ENCODE results near the gene SLIT3.

DNA sequence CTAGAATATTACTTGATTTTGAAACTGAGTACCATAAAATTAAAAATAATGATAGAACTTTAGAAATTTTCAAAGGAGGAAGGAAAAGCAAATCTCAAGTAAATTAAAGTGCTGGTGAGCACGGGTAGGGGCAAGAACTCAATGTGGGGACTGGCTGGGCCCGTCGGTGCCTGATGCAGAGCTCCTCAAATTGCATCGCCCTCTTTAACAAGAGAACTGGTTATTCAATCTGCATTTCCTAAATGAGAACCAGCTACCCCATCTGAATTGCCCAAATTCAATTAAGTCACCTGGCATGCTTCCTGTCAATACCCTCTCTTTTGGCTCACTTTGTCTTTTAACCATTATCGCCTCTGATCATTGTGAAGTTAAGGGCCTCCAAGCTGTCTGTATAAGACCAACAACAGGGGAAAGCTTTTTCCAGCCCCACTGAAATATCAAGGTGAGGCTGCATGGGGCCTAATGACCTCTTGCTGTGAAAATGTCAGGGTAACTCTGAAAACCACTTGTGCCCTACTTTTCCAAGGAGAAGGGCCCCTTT lies 316.7 kb downstream of the SLIT3 start:
- TF ChIP-seq POLR2A (IDR thresholded peaks at IDR 0.05; ENCODE audit: borderline replicate concordance, extremely low read depth, insufficient read depth, insufficient read length) (no peak), JUND (IDR thresholded peaks at IDR 0.05) (no peak), SIN3A (IDR thresholded peaks at IDR 0.05; ENCODE audit: low read depth) (no peak), POLR2AphosphoS5 (IDR thresholded peaks at IDR 0.05; ENCODE audit: low read depth, low read length) (no peak), RAD21 (IDR thresholded peaks at IDR 0.05; ENCODE audit: low read depth) (no peak), YY1 (IDR thresholded peaks at IDR 0.05; ENCODE audit: extremely low read depth, insufficient replicate concordance, low read depth, low read length) (no peak), EZH2 (IDR thresholded peaks at IDR 0.05) (no peak)
- TF ChIP-seq, protein P1, sequence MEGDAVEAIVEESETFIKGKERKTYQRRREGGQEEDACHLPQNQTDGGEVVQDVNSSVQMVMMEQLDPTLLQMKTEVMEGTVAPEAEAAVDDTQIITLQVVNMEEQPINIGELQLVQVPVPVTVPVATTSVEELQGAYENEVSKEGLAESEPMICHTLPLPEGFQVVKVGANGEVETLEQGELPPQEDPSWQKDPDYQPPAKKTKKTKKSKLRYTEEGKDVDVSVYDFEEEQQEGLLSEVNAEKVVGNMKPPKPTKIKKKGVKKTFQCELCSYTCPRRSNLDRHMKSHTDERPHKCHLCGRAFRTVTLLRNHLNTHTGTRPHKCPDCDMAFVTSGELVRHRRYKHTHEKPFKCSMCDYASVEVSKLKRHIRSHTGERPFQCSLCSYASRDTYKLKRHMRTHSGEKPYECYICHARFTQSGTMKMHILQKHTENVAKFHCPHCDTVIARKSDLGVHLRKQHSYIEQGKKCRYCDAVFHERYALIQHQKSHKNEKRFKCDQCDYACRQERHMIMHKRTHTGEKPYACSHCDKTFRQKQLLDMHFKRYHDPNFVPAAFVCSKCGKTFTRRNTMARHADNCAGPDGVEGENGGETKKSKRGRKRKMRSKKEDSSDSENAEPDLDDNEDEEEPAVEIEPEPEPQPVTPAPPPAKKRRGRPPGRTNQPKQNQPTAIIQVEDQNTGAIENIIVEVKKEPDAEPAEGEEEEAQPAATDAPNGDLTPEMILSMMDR (IDR thresholded peaks at IDR 0.05 in 2 of 3, conservative IDR thresholded peaks at IDR 0.05 in 1 of 3; ENCODE audit: borderline replicate concordance in 1 of 3, insufficient read depth in 1 of 3, low read depth in 2 of 3, low read length in 2 of 3): no peak
- TF ChIP-seq, protein P2, sequence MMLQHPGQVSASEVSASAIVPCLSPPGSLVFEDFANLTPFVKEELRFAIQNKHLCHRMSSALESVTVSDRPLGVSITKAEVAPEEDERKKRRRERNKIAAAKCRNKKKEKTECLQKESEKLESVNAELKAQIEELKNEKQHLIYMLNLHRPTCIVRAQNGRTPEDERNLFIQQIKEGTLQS (IDR thresholded peaks at IDR 0.05): no peak
- TF ChIP-seq, protein P3, sequence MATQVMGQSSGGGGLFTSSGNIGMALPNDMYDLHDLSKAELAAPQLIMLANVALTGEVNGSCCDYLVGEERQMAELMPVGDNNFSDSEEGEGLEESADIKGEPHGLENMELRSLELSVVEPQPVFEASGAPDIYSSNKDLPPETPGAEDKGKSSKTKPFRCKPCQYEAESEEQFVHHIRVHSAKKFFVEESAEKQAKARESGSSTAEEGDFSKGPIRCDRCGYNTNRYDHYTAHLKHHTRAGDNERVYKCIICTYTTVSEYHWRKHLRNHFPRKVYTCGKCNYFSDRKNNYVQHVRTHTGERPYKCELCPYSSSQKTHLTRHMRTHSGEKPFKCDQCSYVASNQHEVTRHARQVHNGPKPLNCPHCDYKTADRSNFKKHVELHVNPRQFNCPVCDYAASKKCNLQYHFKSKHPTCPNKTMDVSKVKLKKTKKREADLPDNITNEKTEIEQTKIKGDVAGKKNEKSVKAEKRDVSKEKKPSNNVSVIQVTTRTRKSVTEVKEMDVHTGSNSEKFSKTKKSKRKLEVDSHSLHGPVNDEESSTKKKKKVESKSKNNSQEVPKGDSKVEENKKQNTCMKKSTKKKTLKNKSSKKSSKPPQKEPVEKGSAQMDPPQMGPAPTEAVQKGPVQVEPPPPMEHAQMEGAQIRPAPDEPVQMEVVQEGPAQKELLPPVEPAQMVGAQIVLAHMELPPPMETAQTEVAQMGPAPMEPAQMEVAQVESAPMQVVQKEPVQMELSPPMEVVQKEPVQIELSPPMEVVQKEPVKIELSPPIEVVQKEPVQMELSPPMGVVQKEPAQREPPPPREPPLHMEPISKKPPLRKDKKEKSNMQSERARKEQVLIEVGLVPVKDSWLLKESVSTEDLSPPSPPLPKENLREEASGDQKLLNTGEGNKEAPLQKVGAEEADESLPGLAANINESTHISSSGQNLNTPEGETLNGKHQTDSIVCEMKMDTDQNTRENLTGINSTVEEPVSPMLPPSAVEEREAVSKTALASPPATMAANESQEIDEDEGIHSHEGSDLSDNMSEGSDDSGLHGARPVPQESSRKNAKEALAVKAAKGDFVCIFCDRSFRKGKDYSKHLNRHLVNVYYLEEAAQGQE (IDR thresholded peaks at IDR 0.05; ENCODE audit: low read depth): no peak
- TF ChIP-seq, protein P4, sequence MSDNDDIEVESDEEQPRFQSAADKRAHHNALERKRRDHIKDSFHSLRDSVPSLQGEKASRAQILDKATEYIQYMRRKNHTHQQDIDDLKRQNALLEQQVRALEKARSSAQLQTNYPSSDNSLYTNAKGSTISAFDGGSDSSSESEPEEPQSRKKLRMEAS (IDR thresholded peaks at IDR 0.05): no peak

Measured in HCT116 (cell line).